Endodermal cell (in vitro differentiated cells): Measurements from ENCODE around the gene SYNPO2. TPM values are rescaled to one million over a fixed set of nuclear protein-coding genes. Genes with fewer than 3 reads are reported as not detected.
A peak's percentile ranks its signal among the peaks of the same experiment; 100 is the strongest.

Experiments used
- DNase-seq: peaks from one replicate; pipeline ENCODE4 v3.0.0-alpha.2; 2017
- H3K27ac ChIP-seq: 2 replicates; pipeline ENCODE4 v1.5.1; 2013; ENCODE audit warnings: mild to moderate bottlenecking, low read depth, low read length, moderate library complexity
- H3K27me3 ChIP-seq: 2 replicates; pipeline ENCODE4 v1.6.1; 2013; ENCODE audit warnings: mild to moderate bottlenecking, low read length, moderate library complexity; ENCODE audit not compliant: insufficient read depth, control insufficient read depth, poor library complexity, severe bottlenecking
- H3K36me3 ChIP-seq: 2 replicates; pipeline ENCODE4 v1.7.0; 2013; ENCODE audit warnings: mild to moderate bottlenecking, low read length, moderate library complexity; ENCODE audit not compliant: control insufficient read depth, insufficient read depth
- H3K4me1 ChIP-seq: one replicate; pipeline ENCODE4 v1.7.0; 2013; ENCODE audit warnings: low read length; ENCODE audit not compliant: control insufficient read depth, insufficient read depth
- H3K4me3 ChIP-seq: 2 replicates; pipeline ENCODE4 v1.5.1; 2013; ENCODE audit warnings: mild to moderate bottlenecking, low read length, moderate library complexity
- H3K9ac ChIP-seq: 2 replicates; pipeline ENCODE4 v1.6.1; 2013; ENCODE audit warnings: mild to moderate bottlenecking, low read length, moderate library complexity; ENCODE audit not compliant: poor library complexity, severe bottlenecking; ENCODE audit errors: extremely low read depth
- H3K9me3 ChIP-seq: 2 replicates; pipeline ENCODE4 v1.6.1; 2013; ENCODE audit warnings: mild to moderate bottlenecking, low read length, moderate library complexity; ENCODE audit not compliant: control insufficient read depth
- H3K27ac Mint-ChIP-seq: 2 replicates; pipeline ENCODE4 v1.8.0; 2020; ENCODE audit warnings: mixed read lengths
- H3K27me3 Mint-ChIP-seq: 2 replicates; pipeline ENCODE4 v1.8.0; 2021; ENCODE audit warnings: mild to moderate bottlenecking, mixed read lengths; ENCODE audit not compliant: insufficient read depth
- H3K36me3 Mint-ChIP-seq: 2 replicates; pipeline ENCODE4 v1.8.0; 2020; ENCODE audit warnings: low read depth, mixed read lengths
- H3K4me1 Mint-ChIP-seq: 2 replicates; pipeline ENCODE4 v1.8.0; 2020; ENCODE audit warnings: mixed read lengths
- H3K4me3 Mint-ChIP-seq: 2 replicates; pipeline ENCODE4 v1.8.0; 2020; ENCODE audit warnings: mild to moderate bottlenecking, moderate library complexity, mixed read lengths
- H3K9me3 Mint-ChIP-seq: 2 replicates; pipeline ENCODE4 v1.8.0; 2020; ENCODE audit warnings: mild to moderate bottlenecking, mixed read lengths
- WGBS, 2 experiments: methylation state at CpG; one replicate each; pipeline versions ENCODE4 v1.1.5 to v1.1.7; 2013; ENCODE audit warnings: missing lambda C conversion rate in 2 of 2, mixed read lengths in 1 of 2; ENCODE audit not compliant: insufficient coverage in 1 of 2, insufficient read length in 1 of 2; 5-methylcytosine and 5-hydroxymethylcytosine counted together
- total RNA-seq, 2 donors: library from RNA; stranded (reverse); fragmentation: NEBNext Ultra II Directional in 1 of 2; extraction: Animal tissue kit (Norgen Biotek cat#: 25700) in 1 of 2; gene quantifications; 2 replicates in 1 of 2; 3 replicates in 1 of 2; pipeline ENCODE4 v1.2.1, GENCODE V29; 2021
- TF ChIP-seq, protein P1 (sequence below): fragments of 200-600 bp; sonication (generic); conservative IDR thresholded peaks from 2 replicates; pipeline ENCODE4 v1.5.0; 2021; ENCODE audit warnings: antibody characterized with exemption, mild to moderate bottlenecking

The SYNPO2 gene
- total RNA-seq, 2 donors from 2014 or later, result 0.09 to 0.37 TPM

DNA sequence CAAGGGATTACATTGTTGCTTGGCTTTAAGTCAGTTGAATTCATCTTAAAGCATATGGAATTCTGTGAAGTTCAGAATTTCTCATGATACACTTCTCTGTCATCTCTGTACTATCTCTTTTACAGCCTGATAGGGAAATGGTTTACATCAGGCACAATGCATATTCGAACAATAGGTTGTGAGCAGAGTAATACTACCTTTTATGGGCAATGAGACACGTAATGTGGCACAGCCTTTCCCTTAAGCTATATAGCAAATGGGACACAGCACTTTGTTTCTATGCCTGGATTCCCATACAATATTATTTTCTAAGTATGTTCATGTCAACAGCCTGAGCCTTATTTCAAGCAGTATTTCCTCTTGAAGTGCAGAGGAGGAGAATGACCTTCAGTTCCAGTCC is 58.4 kb downstream of the SYNPO2 start:
- Histone ChIP-seq H3K27ac (no peak overlapping the region), H3K9me3 (no peaks in the 10 kb centered on the region)
- no peak overlapping the region for H3K27ac Mint-ChIP-seq

DNA sequence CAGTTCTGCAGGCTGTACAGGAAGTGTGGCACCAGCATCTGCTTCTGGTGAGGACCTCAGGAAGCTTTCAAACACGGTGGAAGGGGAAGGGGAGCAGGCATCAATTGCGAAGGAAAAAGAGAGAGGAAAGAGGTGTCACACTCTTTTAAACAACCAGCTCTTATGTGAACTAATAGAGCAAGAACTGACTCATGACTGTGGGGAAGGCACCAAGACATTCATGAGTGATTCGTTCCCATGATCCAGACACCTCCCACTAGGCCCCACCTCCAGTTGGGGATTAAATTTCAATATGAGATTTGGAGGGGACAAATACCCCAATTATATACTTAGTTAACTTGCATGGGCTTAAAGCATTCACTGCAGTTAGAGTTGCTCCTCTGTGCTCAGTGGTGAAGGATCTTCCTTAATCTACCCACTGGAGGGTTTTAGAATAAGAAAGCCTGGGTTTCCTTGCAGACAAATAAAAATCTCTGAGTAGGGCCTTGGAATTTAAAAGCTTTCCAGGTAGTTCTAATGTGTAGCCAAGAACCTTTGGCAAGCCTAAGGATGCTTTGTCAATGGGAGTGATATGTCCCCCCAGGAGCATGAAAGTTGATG is 60.0 kb downstream of the SYNPO2 start:
- 54 to 83% methylated on average over 1 to 3 of the region's 3 CpGs for WGBS, 2 experiments
- Histone ChIP-seq H3K27me3 (no peaks in the 10 kb centered on the region), H3K36me3 (no peaks in the 10 kb centered on the region), H3K27ac (no peak overlapping the region), H3K4me1 (no peaks in the 10 kb centered on the region), H3K4me3 (no peak overlapping the region), H3K9me3 (no peaks in the 10 kb centered on the region), H3K9ac (no peak overlapping the region)
- H3K9me3 Mint-ChIP-seq, result no peaks in the 10 kb centered on the region
- H3K27ac Mint-ChIP-seq, result no peak overlapping the region
- no peaks in the 10 kb centered on the region for H3K4me1 Mint-ChIP-seq
- no peak for DNase-seq
- H3K4me3 Mint-ChIP-seq, result no peak overlapping the region
- TF ChIP-seq, protein P1, sequence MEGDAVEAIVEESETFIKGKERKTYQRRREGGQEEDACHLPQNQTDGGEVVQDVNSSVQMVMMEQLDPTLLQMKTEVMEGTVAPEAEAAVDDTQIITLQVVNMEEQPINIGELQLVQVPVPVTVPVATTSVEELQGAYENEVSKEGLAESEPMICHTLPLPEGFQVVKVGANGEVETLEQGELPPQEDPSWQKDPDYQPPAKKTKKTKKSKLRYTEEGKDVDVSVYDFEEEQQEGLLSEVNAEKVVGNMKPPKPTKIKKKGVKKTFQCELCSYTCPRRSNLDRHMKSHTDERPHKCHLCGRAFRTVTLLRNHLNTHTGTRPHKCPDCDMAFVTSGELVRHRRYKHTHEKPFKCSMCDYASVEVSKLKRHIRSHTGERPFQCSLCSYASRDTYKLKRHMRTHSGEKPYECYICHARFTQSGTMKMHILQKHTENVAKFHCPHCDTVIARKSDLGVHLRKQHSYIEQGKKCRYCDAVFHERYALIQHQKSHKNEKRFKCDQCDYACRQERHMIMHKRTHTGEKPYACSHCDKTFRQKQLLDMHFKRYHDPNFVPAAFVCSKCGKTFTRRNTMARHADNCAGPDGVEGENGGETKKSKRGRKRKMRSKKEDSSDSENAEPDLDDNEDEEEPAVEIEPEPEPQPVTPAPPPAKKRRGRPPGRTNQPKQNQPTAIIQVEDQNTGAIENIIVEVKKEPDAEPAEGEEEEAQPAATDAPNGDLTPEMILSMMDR, result no peak
- no peaks in the 10 kb centered on the region for H3K36me3 Mint-ChIP-seq
- no peaks in the 10 kb centered on the region for H3K27me3 Mint-ChIP-seq

More for the DNA sequence above, 58.4 kb downstream of the SYNPO2 start:
- Histone ChIP-seq H3K9ac (no peak overlapping the region), H3K4me1 (no peaks in the 10 kb centered on the region), H3K27me3 (no peaks in the 10 kb centered on the region), H3K36me3 (no peaks in the 10 kb centered on the region), H3K4me3 (no peak overlapping the region)
- Mint-ChIP-seq H3K9me3 (no peaks in the 10 kb centered on the region), H3K4me3 (no peak overlapping the region), H3K36me3 (no peaks in the 10 kb centered on the region), H3K27me3 (no peaks in the 10 kb centered on the region), H3K4me1 (no peaks in the 10 kb centered on the region)
- TF ChIP-seq, protein P1, result no peak
- 88 to 93% methylated on average over 2 of the region's 2 CpGs for WGBS, 2 experiments
- DNase-seq, result no peak

DNA sequence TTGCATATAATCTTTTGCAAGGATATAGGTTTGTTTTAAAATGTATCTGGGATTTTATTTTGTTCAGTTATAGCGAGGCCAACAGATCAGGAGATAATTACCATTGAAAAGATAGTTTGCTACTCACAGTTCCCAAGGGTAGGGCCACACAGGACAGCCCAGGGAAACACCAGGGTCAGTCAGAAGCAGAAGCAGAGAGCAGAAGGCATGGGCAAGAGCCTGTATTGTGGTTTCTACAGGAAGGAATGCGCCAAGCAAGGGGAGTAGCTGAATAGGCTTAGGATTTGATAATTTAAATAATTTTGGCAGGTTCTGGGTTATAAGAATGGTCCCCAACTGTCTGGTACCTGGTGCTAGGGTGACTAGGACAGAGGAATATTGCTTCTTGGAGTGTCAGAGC is 61.6 kb downstream of the SYNPO2 start:
- Mint-ChIP-seq H3K4me1 (no peaks in the 10 kb centered on the region), H3K9me3 (no peaks in the 10 kb centered on the region), H3K27ac (no peak overlapping the region), H3K27me3 (no peaks in the 10 kb centered on the region), H3K4me3 (no peak overlapping the region), H3K36me3 (no peaks in the 10 kb centered on the region)
- Histone ChIP-seq H3K4me1 (no peaks in the 10 kb centered on the region), H3K9me3 (no peaks in the 10 kb centered on the region), H3K36me3 (no peaks in the 10 kb centered on the region), H3K9ac (no peak overlapping the region), H3K4me3 (no peak overlapping the region), H3K27ac (no peak overlapping the region), H3K27me3 (no peaks in the 10 kb centered on the region)
- WGBS, 2 experiments, result 60 to 68% methylated on average over 2 of the region's 2 CpGs
- TF ChIP-seq, protein P1, result peak; percentile 30
- DNase-seq, result no peak
